Activated T-helper 17 cell treated with anti-CD3 and anti-CD28 coated beads, Interleukin-2, amount 50 U/mL, for 72 hours (primary cell): ENCODE results near the gene MYO15B. TPM values are rescaled to one million over a fixed set of nuclear protein-coding genes. Genes with fewer than 3 reads are reported as not detected.

Source experiments
- total RNA-seq, 2 donors: library from RNA; stranded (reverse); gene quantifications; one replicate each; pipeline ENCODE4 v1.2.3, GENCODE V29; 2022

MYO15B gene
- total RNA-seq, 2 donors from 2014 or later = 10.2 to 44.5 TPM

Other genes with a start within 250 kb of the MYO15B start
- 100 to 1,000 TPM; 141 to 163 TPM for gene GRB2, start 182.1 kb upstream of the MYO15B start, total RNA-seq
- gene TMEM94, start 131.2 kb upstream of the MYO15B start, total RNA-seq = 10 to 100 TPM; 76.5 to 79.8 TPM
- gene CASKIN2, start 72.3 kb upstream of the MYO15B start, total RNA-seq = 1 to 10 TPM; 2.9 to 5.4 TPM
- gene TSEN54, start 71.3 kb upstream of the MYO15B start, total RNA-seq = 10 to 100 TPM; 25.3 to 46.4 TPM
- 10 to 100 TPM; 16.7 to 24.1 TPM for gene LLGL2, start 62.1 kb upstream of the MYO15B start, total RNA-seq
- gene SMIM5, start 45.6 kb downstream of the MYO15B start, total RNA-seq = under 1 TPM in 1 of 2 donors, not detected in 1; 0.21 TPM
- 10 to 100 TPM; 29.7 to 35.6 TPM for gene RECQL5, start 79.4 kb downstream of the MYO15B start, total RNA-seq
- gene SAP30BP, start 79.5 kb downstream of the MYO15B start, total RNA-seq = 10 to 100 TPM; 68.1 to 90.0 TPM
- gene ITGB4, start 133.7 kb downstream of the MYO15B start, total RNA-seq = 1 to 10 TPM in 1 of 2 donors, under 1 TPM in 1; 0.54 to 1.2 TPM
- 10 to 100 TPM; 43.4 to 51.4 TPM for gene GALK1, start 177.4 kb downstream of the MYO15B start, total RNA-seq
- gene UNK, start 197.0 kb downstream of the MYO15B start, total RNA-seq = 10 to 100 TPM; 19.0 to 22.1 TPM